Posterior vena cava (tissue), 2 donors: ENCODE results near the gene STX17. TPM values are rescaled to one million over a fixed set of nuclear protein-coding genes. Genes with fewer than 3 reads are reported as not detected.

Experiments
- total RNA-seq, 2 donors: library from RNA; stranded (reverse); fragmentation: NEBNext Ultra II Directional; extraction: Animal tissue kit (Norgen Biotek cat#: 25700); gene quantifications; one replicate each; pipeline ENCODE4 v1.2.1, GENCODE V29; 2021
- donor health status: DM: yes; HTN: yes; CAD: no.
- donor health status: DM: yes; HTN: yes; CAD: no.

STX17 gene
- total RNA-seq, 2 donors from 2014 or later, result 33.3 to 40.7 TPM

Other genes with a start within 250 kb of the STX17 start
- 10 to 100 TPM; 37.4 to 49.8 TPM for gene NR4A3, start 84.8 kb upstream of the STX17 start, total RNA-seq
- gene ERP44, start 192.3 kb downstream of the STX17 start, total RNA-seq, result 10 to 100 TPM; 18.5 TPM
- gene INVS, start 192.6 kb downstream of the STX17 start, total RNA-seq, result 10 to 100 TPM; 19.5 to 19.7 TPM